Stimulated activated CD4-positive, alpha-beta T cell treated with anti-CD3 and anti-CD28 coated beads, Interleukin-1b, Interleukin-23, amount 100 ng/mL, for 48 hours (primary cell): Measurements from ENCODE around the gene TAMALIN.

Experiments used
- DNase-seq: peaks from one replicate; pipeline ENCODE4 v3.0.0-alpha.2; 2020

The TAMALIN gene

GRCh38 chr12:51985154-51985835 lies 21.5 kb upstream of the TAMALIN start:
- DNase-seq = no peak

GRCh38 chr12:51986834-51987233 lies 19.9 kb upstream of the TAMALIN start:
- DNase-seq = no peak

GRCh38 chr12:51992246-51992645 lies 14.5 kb upstream of the TAMALIN start:
- DNase-seq = no peak

GRCh38 chr12:51994539-51994820 lies 12.3 kb upstream of the TAMALIN start:
- no peak for DNase-seq

- no peak for DNase-seq
These were observed 11.8 kb upstream of the TAMALIN start for GRCh38 chr12:51994959-51995358.

- DNase-seq = no peak
These were observed 9.6 kb upstream of the TAMALIN start for GRCh38 chr12:51997136-51997535.

GRCh38 chr12:52003016-52003550 lies 3.7 kb upstream of the TAMALIN start:
- DNase-seq = no peak

- no peak for DNase-seq
These were observed 3.2 kb upstream of the TAMALIN start for GRCh38 chr12:52003591-52003990.

GRCh38 chr12:52004042-52004648 lies 2.6 kb upstream of the TAMALIN start:
- DNase-seq = no peak

GRCh38 chr12:52005218-52005902 lies 1.4 kb upstream of the TAMALIN start:
- no peak for DNase-seq

- no peak for DNase-seq
These were observed 643 bp upstream of the TAMALIN start for GRCh38 chr12:52005903-52006703.

GRCh38 chr12:52007158-52007921 lies 594 bp downstream of the TAMALIN start:
- peak; percentile 36 for DNase-seq

- no peak for DNase-seq
These were observed 1.3 kb downstream of the TAMALIN start for GRCh38 chr12:52007982-52008510.

- no peak for DNase-seq
These were observed 2.5 kb downstream of the TAMALIN start for GRCh38 chr12:52009081-52009751.

- no peak for DNase-seq
These were observed 3.4 kb downstream of the TAMALIN start for GRCh38 chr12:52010152-52010622.

- DNase-seq = no peak
These were observed 4.2 kb downstream of the TAMALIN start for GRCh38 chr12:52010692-52011601.

GRCh38 chr12:52011602-52012214 lies 5.0 kb downstream of the TAMALIN start:
- DNase-seq = no peak

GRCh38 chr12:52013626-52014310 lies 7.0 kb downstream of the TAMALIN start:
- DNase-seq = no peak
